Skeletal muscle tissue (tissue), 4 donors: ENCODE results near the gene PFDN4. TPM values are rescaled to one million over a fixed set of nuclear protein-coding genes. Genes with fewer than 3 reads are reported as not detected.

Experiments
- H3K27ac ChIP-seq: one replicate; pipeline ENCODE4 v1.7.0; 2013; ENCODE audit warnings: mild to moderate bottlenecking, low read depth, low read length, inconsistent platforms
- H3K27me3 ChIP-seq, 3 donors: one replicate each; pipeline ENCODE4 v1.7.0; 2013; ENCODE audit warnings: low read length in 3 of 3; ENCODE audit not compliant: control insufficient read depth in 3 of 3, insufficient read depth in 3 of 3
- H3K36me3 ChIP-seq, 3 donors: one replicate each; pipeline ENCODE4 v1.7.0; 2013; ENCODE audit warnings: low read length in 3 of 3; ENCODE audit not compliant: control insufficient read depth in 3 of 3, insufficient read depth in 3 of 3
- H3K4me1 ChIP-seq, 3 donors: one replicate each; pipeline ENCODE4 v1.7.0; 2013; ENCODE audit warnings: low read length in 3 of 3, mild to moderate bottlenecking in 3 of 3; ENCODE audit not compliant: control insufficient read depth in 3 of 3, insufficient read depth in 3 of 3
- H3K4me3 ChIP-seq, 3 donors: one replicate each; pipeline ENCODE4 v1.7.0; 2013; ENCODE audit warnings: low read length in 3 of 3
- H3K9ac ChIP-seq, 3 donors: one replicate each; pipeline ENCODE4 v1.7.0; 2013; ENCODE audit warnings: low read length in 3 of 3, mild to moderate bottlenecking in 3 of 3, moderate library complexity in 2 of 3, low read depth in 1 of 3
- H3K9me3 ChIP-seq, 3 donors: one replicate each; pipeline ENCODE4 v1.7.0; 2013; ENCODE audit warnings: low read length in 3 of 3; ENCODE audit not compliant: control insufficient read depth in 3 of 3
- total RNA-seq: library from RNA; depleted of rRNA; stranded (reverse); fragments of >200 nt; gene quantifications from one replicate; pipeline ENCODE4 v1.2.3, GENCODE V29; 2014
- donor health status: Osteomylitis.

The PFDN4 gene
- total RNA-seq, 1 donor from 2014 or later = 26.6 TPM

DNA sequence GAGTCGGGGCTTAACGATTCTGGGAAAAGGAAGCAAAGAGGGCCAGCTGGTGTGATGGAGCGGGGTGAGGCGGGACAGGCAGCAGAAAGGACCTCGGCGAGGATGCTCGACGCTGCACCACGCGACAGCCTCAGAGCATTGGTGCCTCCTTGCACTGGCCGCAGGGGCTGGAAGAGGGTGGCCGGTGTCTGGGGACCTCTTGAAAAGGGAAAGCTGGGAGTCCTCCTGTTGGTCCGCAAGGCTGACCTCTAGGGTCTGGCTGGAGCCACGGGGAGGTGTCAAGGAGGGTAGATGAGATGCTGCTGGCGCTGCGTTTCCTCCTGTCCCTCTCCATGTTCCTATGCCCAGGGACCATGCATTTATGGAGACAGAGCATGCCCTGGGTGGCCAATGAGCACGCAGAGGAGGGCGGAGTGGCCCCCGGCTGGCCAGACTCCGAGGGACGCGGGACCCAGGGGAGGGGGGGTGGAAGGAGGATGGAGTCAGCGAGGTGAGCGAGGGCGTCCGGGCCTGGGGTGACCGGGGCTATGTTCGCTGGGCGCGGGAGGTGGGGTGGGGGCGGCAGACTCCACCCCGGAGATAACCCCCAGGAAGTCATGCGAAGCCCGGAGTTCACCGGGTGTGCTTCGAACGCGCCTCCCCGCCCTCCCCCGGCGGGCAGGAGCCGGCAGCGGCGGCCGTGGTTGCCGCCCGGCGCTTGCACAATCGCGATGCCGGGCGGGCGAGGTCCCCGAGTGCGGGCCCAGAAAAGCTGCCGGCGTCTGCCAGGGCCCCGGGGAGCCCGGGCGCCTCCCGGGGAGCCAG lies 34.0 kb upstream of the PFDN4 start, which contains the start of gene CYP24A1:
Gene CYP24A1 (minus strand): TSS at position 334 of the 804 bp plus-strand sequence. CDS start 407 bp downstream, outside the sequence.
- Histone ChIP-seq H3K36me3 (no peaks in the 10 kb centered on the region), H3K27ac (no peak within 1 kb of the TSS), H3K27me3 (peaks cover 59 to 61% (median 60%) of the 10 kb centered on the region in 3 donors), H3K9me3 (no peaks in the 10 kb centered on the region), H3K4me1 (peaks cover 4 to 17% (median 10%) of the 10 kb centered on the region in 3 donors), H3K4me3 (no peak within 1 kb of the TSS), H3K9ac (no peak within 1 kb of the TSS)

GRCh38 chr20:54174457-54175175 lies 33.3 kb upstream of the PFDN4 start:
- Histone ChIP-seq H3K4me3 (no peak overlapping the region), H3K9me3 (no peaks in the 10 kb centered on the region), H3K4me1 (peaks cover 4 to 17% (median 10%) of the 10 kb centered on the region in 3 donors), H3K36me3 (no peaks in the 10 kb centered on the region), H3K27ac (no peak overlapping the region), H3K9ac (no peak overlapping the region), H3K27me3 (peaks cover 53 to 55% (median 55%) of the 10 kb centered on the region in 3 donors)

- peaks cover 4 to 17% (median 10%) of the 10 kb centered on the region in 3 donors for H3K4me1 ChIP-seq
- no peak overlapping the region for H3K27ac ChIP-seq
- H3K9me3 ChIP-seq = no peaks in the 10 kb centered on the region
- H3K4me3 ChIP-seq = no peak overlapping the region
- no peak overlapping the region for H3K9ac ChIP-seq
- peaks cover 37 to 43% (median 43%) of the 10 kb centered on the region in 3 donors for H3K27me3 ChIP-seq
- no peaks in the 10 kb centered on the region for H3K36me3 ChIP-seq
Measured at GRCh38 chr20:54176610-54177009, 31.3 kb upstream of the PFDN4 start.

DNA sequence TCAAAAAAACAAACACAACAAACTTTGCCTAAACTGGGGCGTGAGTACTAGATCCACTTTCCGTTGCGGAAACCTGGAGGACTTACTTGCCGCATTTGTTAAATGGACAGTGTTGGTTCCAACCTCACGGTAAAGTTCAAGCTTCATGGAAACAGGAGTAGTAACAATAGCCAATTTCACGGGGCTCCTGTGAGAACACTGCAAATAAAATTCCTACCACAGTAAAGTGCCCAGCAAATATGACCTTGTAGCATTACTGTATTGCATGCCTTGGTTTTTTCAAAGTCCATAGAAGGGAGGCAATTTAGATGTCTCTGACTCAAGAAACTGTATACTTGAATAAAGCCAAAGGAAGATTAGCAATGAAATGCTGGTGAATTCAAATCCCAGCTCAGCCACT lies 30.5 kb upstream of the PFDN4 start:
- Histone ChIP-seq H3K4me3 (no peak overlapping the region), H3K9me3 (no peaks in the 10 kb centered on the region), H3K4me1 (peaks cover 4 to 17% (median 10%) of the 10 kb centered on the region in 3 donors), H3K27ac (no peak overlapping the region), H3K36me3 (no peaks in the 10 kb centered on the region), H3K9ac (no peak overlapping the region), H3K27me3 (peaks cover 30 to 36% (median 35%) of the 10 kb centered on the region in 3 donors)

- no peak overlapping the region for H3K27ac ChIP-seq
- peaks cover 22 to 27% (median 27%) of the 10 kb centered on the region in 3 donors for H3K27me3 ChIP-seq
- no peaks in the 10 kb centered on the region for H3K9me3 ChIP-seq
- no peak overlapping the region for H3K9ac ChIP-seq
- H3K36me3 ChIP-seq = no peaks in the 10 kb centered on the region
- peaks cover 3 to 12% (median 4%) of the 10 kb centered on the region in 3 donors for H3K4me1 ChIP-seq
- H3K4me3 ChIP-seq = no peak overlapping the region
Measured at GRCh38 chr20:54178256-54178655, 29.6 kb upstream of the PFDN4 start.

- Histone ChIP-seq H3K9ac (no peak overlapping the region), H3K4me3 (no peak overlapping the region), H3K27me3 (peaks cover 6 to 11% (median 10%) of the 10 kb centered on the region in 3 donors), H3K36me3 (no peaks in the 10 kb centered on the region), H3K27ac (no peak overlapping the region), H3K4me1 (no peaks in the 10 kb centered on the region), H3K9me3 (no peaks in the 10 kb centered on the region)
Measured at GRCh38 chr20:54179946-54180345, 27.9 kb upstream of the PFDN4 start.

GRCh38 chr20:54180931-54181330 lies 27.0 kb upstream of the PFDN4 start:
- Histone ChIP-seq H3K36me3 (no peaks in the 10 kb centered on the region), H3K4me1 (no peaks in the 10 kb centered on the region), H3K9me3 (no peaks in the 10 kb centered on the region), H3K27me3 (peaks cover 5 to 12% (median 7%) of the 10 kb centered on the region in 3 donors), H3K27ac (no peak overlapping the region), H3K4me3 (no peak overlapping the region), H3K9ac (no peak overlapping the region)

- Histone ChIP-seq H3K9ac (no peak overlapping the region), H3K27me3 (peaks cover 8 to 11% (median 9%) of the 10 kb centered on the region in 3 donors), H3K4me1 (no peaks in the 10 kb centered on the region), H3K36me3 (no peaks in the 10 kb centered on the region), H3K4me3 (no peak overlapping the region), H3K9me3 (no peaks in the 10 kb centered on the region), H3K27ac (no peak overlapping the region)
Measured at GRCh38 chr20:54184071-54184470, 23.8 kb upstream of the PFDN4 start.

DNA sequence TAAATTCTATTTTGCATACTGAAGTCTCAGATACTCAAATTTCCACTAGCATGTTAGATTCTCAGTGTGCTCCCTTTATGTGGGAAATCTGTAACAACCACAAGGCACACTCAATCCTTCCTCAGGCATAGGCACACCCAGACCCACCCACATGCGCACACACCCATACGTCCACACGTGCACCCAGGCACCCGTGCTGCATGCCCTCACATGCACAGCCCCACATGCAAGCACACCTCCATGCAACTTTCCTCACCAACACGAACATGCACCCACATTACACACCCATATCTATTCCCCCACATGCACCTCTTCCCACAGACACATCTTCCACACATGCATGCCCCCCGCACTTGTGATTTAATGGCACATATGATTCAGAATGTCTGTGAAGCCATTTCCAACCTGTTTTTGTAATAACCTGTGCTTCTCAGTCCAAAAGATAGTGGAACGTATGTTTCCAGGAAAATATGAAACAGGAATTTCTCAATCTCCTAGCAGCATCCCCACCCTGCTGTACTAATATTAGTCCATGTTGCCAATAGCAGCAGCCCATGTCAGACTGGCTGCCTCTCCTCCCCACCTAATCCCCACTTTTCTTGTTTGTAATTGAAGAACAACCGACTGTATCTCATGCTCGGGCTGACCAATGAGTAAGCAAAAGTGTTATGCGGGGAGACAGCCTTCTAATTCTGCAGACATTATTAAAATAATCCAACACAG lies 22.8 kb upstream of the PFDN4 start:
- Histone ChIP-seq H3K4me1 (no peaks in the 10 kb centered on the region), H3K27ac (no peak overlapping the region), H3K27me3 (peaks cover 8 to 11% (median 9%) of the 10 kb centered on the region in 3 donors), H3K36me3 (no peaks in the 10 kb centered on the region), H3K9me3 (no peaks in the 10 kb centered on the region), H3K9ac (no peak overlapping the region), H3K4me3 (no peak overlapping the region)
